Astrocyte of the cerebellum (primary cell): Measurements from ENCODE around the gene HEATR9.

Experiments
- DNase-seq: peaks from one replicate; pipeline ENCODE4 v3.0.0-alpha.2; 2011; ENCODE audit warnings: low read depth
- H3K4me3 ChIP-seq: 2 replicates; pipeline ENCODE4 v1.5.1; 2011; ENCODE audit warnings: mild to moderate bottlenecking, low read depth, low read length, moderate library complexity
- CTCF ChIP-seq: IDR thresholded peaks from 2 replicates; pipeline ENCODE4 v1.5.1; 2012; ENCODE audit warnings: low read length, low read depth, moderate library complexity, mild to moderate bottlenecking; ENCODE audit errors: missing control alignments
- in situ Hi-C: cut with HindIII; loops from 2 replicates; pipeline ENCODE4 v1.10.0; 2017; ENCODE audit warnings: low sequenced_read_pairs

The HEATR9 gene

GRCh38 chr17:35889241-35889640 lies 20.6 kb upstream of the HEATR9 start:
- in situ Hi-C loops, result no loop called here
- TF ChIP-seq CTCF, result no peak
- H3K4me3 ChIP-seq, result no peak overlapping the region
- no peak for DNase-seq

GRCh38 chr17:35879773-35880654 lies 11.3 kb upstream of the HEATR9 start, which contains the start of gene CCL5:
Gene CCL5 (minus strand): TSS chr17:35880360.
- in situ Hi-C loops, result no loop called here
- H3K4me3 ChIP-seq, result no peak within 1 kb of the TSS
- DNase-seq, result no peak
- no peak for TF ChIP-seq CTCF

GRCh38 chr17:35878361-35878760 lies 9.7 kb upstream of the HEATR9 start:
- in situ Hi-C loops, result no loop called here
- no peak for DNase-seq
- H3K4me3 ChIP-seq, result no peak overlapping the region
- no peak for TF ChIP-seq CTCF

- no peak for TF ChIP-seq CTCF
- in situ Hi-C loops, result no loop called here
- no peak for DNase-seq
- H3K4me3 ChIP-seq, result no peak overlapping the region
These were observed 8.8 kb upstream of the HEATR9 start for GRCh38 chr17:35877345-35878029.

- TF ChIP-seq CTCF, result no peak
- in situ Hi-C loops, result no loop called here
- no peak overlapping the region for H3K4me3 ChIP-seq
- no peak for DNase-seq
These were observed 7.8 kb upstream of the HEATR9 start for GRCh38 chr17:35876534-35876933.

GRCh38 chr17:35875800-35876139 lies 7.1 kb upstream of the HEATR9 start:
- in situ Hi-C loops, result no loop called here
- no peak for DNase-seq
- no peak overlapping the region for H3K4me3 ChIP-seq
- TF ChIP-seq CTCF, result no peak
